MCF 10A (cell line): Measurements from ENCODE around the gene PAK1. TPM values are rescaled to one million over a fixed set of nuclear protein-coding genes. Genes with fewer than 3 reads are reported as not detected.

ENCODE experiments used
- BruUV-seq: library from RNA; stranded (reverse); fragments of 400-500 nt; replicated peaks from 2 replicates; lab custom pipeline; 2021; lab: Mats Ljungman, UMichigan
- CTCF ChIA-PET: fragments of 300-600 bp; sonication (Branson Sonifier 250); formaldehyde crosslinking; extraction: SDS; loops from one replicate; lab custom pipeline; 2021; ENCODE audit warnings: antibody characterized with exemption, inconsistent platforms; lab: Yijun Ruan, JAX
- POLR2A ChIA-PET: fragments of 300-600, 350-650 bp; sonication (Branson Sonifier 250); formaldehyde crosslinking; extraction: SDS; loops from one replicate; lab custom pipeline; 2020; ENCODE audit warnings: antibody characterized with exemption, inconsistent platforms; lab: Yijun Ruan, JAX
- DNase-seq: peaks from one replicate; pipeline ENCODE4 v3.0.0-alpha.2; 2018; ENCODE audit not compliant: unreplicated experiment
- H3K27ac Mint-ChIP-seq: one replicate; pipeline ENCODE4 v1.8.0; 2022; ENCODE audit warnings: mild to moderate bottlenecking, low read depth, mixed read lengths; ENCODE audit not compliant: unreplicated experiment
- H3K27me3 Mint-ChIP-seq: one replicate; pipeline ENCODE4 v1.8.0; 2022; ENCODE audit warnings: mixed read lengths; ENCODE audit not compliant: insufficient read depth, unreplicated experiment
- H3K36me3 Mint-ChIP-seq: one replicate; pipeline ENCODE4 v1.8.0; 2022; ENCODE audit warnings: mild to moderate bottlenecking, moderate library complexity, mixed read lengths; ENCODE audit not compliant: insufficient read depth, unreplicated experiment
- H3K4me1 Mint-ChIP-seq: one replicate; pipeline ENCODE4 v1.8.0; 2022; ENCODE audit warnings: mixed read lengths; ENCODE audit not compliant: insufficient read depth, unreplicated experiment
- H3K4me3 Mint-ChIP-seq: one replicate; pipeline ENCODE4 v1.8.0; 2022; ENCODE audit warnings: mild to moderate bottlenecking, moderate library complexity, mixed read lengths; ENCODE audit not compliant: unreplicated experiment
- H3K9me3 Mint-ChIP-seq: one replicate; pipeline ENCODE4 v1.8.0; 2022; ENCODE audit warnings: mixed read lengths; ENCODE audit not compliant: unreplicated experiment
- intact Hi-C: fragments of 100-400 bp; cut with micrococcal nuclease; formaldehyde crosslinking; loops from 2 replicates; pipeline ENCODE4 v1.14.1; 2022
- total RNA-seq: library from RNA; stranded (reverse); gene quantifications from 2 replicates; pipeline ENCODE4 v1.2.3, GENCODE V29; 2022
- TF ChIP-seq, protein P1 (sequence below): fragments of 200-600 bp; IDR thresholded peaks from one replicate; pipeline ENCODE4 v1.8.0; 2022; ENCODE audit warnings: antibody characterized with exemption, mild to moderate bottlenecking; ENCODE audit not compliant: unreplicated experiment

Gene PAK1
- total RNA-seq, 1 experiment from 2014 or later, result 24.0 TPM

DNA sequence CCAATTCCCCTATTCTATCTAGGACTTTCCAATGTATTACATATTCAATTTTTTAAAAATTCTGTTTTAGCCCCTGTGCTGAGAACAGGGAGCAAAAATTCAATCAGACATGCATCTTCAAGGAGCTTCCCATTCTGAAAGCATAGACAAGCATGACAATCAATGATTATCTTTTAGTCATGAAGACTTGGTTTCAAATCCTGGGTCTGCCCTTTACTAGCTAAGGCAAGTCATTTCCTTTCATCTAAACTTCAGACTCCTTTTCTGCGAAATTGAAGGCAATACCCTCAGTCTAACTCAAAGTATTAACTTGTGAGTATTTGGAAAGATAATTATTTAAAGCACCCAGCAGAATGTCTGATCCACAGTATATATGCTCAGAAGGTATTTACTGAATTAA lies 24.1 kb downstream of the PAK1 start:
- no TSS peak for BruUV-seq
- ChIA-PET CTCF (no interaction called here), POLR2A (no interaction called here)
- intact Hi-C loops, result no loop called here
- TF ChIP-seq, protein P1, sequence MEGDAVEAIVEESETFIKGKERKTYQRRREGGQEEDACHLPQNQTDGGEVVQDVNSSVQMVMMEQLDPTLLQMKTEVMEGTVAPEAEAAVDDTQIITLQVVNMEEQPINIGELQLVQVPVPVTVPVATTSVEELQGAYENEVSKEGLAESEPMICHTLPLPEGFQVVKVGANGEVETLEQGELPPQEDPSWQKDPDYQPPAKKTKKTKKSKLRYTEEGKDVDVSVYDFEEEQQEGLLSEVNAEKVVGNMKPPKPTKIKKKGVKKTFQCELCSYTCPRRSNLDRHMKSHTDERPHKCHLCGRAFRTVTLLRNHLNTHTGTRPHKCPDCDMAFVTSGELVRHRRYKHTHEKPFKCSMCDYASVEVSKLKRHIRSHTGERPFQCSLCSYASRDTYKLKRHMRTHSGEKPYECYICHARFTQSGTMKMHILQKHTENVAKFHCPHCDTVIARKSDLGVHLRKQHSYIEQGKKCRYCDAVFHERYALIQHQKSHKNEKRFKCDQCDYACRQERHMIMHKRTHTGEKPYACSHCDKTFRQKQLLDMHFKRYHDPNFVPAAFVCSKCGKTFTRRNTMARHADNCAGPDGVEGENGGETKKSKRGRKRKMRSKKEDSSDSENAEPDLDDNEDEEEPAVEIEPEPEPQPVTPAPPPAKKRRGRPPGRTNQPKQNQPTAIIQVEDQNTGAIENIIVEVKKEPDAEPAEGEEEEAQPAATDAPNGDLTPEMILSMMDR, result no peak
- no peaks in the 10 kb centered on the region for H3K27me3 Mint-ChIP-seq
- H3K9me3 Mint-ChIP-seq, result no peaks in the 10 kb centered on the region
- no peak overlapping the region for H3K27ac Mint-ChIP-seq
- no peaks in the 10 kb centered on the region for H3K4me1 Mint-ChIP-seq
- no peak for DNase-seq
- no peaks in the 10 kb centered on the region for H3K36me3 Mint-ChIP-seq
- no peak overlapping the region for H3K4me3 Mint-ChIP-seq

DNA sequence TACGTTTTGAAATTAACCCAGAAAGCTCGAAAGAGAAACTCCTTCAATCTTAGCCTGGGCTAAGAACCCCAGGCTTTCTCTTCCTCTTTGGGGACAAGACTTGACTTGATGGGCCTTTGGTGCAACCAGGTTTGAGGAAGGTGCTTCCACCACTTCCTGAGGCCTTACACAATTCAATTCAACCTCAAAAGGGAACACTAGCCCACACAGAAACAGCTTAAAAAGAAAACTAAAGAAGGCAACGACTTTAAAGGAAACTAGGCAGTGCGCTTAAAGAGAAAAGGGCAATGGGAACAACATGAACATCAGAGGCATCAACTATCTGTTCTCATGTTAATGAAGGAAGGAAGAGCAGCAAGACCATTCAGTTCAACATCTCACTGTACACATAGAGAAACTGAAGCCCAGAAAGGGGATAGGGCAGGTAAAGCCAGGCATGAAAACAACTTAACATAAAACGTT lies 24.8 kb downstream of the PAK1 start:
- Mint-ChIP-seq H3K27me3 (no peaks in the 10 kb centered on the region), H3K9me3 (no peaks in the 10 kb centered on the region), H3K27ac (no peak overlapping the region), H3K4me3 (no peak overlapping the region), H3K4me1 (no peaks in the 10 kb centered on the region), H3K36me3 (no peaks in the 10 kb centered on the region)
- intact Hi-C loops, result no loop called here
- DNase-seq, result no peak
- POLR2A ChIA-PET, result interaction anchor here (0.6 kb wide), 1 partner anchor 11 kb away, joined by 3 read pairs; no protein-coding TSS in a partner anchor
- TF ChIP-seq, protein P1, result no peak
- CTCF ChIA-PET, result interaction anchor here (0.6 kb wide), 2 partner anchors 20 to 43 kb away, joined by 3 read pairs; no protein-coding TSS in a partner anchor
- no TSS peak for BruUV-seq

DNA sequence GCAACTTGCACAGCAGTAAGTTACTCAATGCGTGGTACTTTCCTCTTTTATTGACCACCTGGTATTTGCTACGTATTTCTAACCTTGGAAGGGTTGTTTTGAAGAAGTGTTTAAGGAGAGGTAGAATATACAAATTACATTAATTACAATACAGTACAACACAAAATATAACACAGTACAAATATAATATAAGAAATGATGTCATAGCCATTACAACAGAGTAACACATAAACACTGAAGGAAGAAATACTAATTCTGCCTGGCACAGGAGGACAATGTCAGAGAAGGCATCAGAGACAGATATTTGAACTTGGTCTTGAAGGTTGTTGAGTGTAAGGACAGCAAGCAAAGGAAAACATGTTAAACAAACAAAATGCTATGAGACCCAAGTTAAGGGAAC lies 25.6 kb downstream of the PAK1 start:
- no peaks in the 10 kb centered on the region for H3K4me1 Mint-ChIP-seq
- H3K36me3 Mint-ChIP-seq, result no peaks in the 10 kb centered on the region
- CTCF ChIA-PET, result interaction anchor here (0.7 to 1.6 kb wide), 2 partner anchors 100 to 821 kb away, joined by 3 to 10 read pairs; no protein-coding TSS in a partner anchor
- no peak overlapping the region for H3K27ac Mint-ChIP-seq
- DNase-seq, result no peak
- H3K4me3 Mint-ChIP-seq, result no peak overlapping the region
- no peaks in the 10 kb centered on the region for H3K9me3 Mint-ChIP-seq
- BruUV-seq, result no TSS peak
- H3K27me3 Mint-ChIP-seq, result no peaks in the 10 kb centered on the region
- POLR2A ChIA-PET, result no interaction called here
- TF ChIP-seq, protein P1, result no peak
- intact Hi-C loops, result no loop called here

- no peaks in the 10 kb centered on the region for H3K27me3 Mint-ChIP-seq
- DNase-seq, result no peak
- H3K9me3 Mint-ChIP-seq, result no peaks in the 10 kb centered on the region
- TF ChIP-seq, protein P1, result no peak
- ChIA-PET POLR2A (no interaction called here), CTCF (interaction anchor here (0.6 to 1.6 kb wide), 3 partner anchors 11 to 255 kb away, joined by 3 to 10 read pairs (median 3); no protein-coding TSS in a partner anchor)
- intact Hi-C loops, result no loop called here
- H3K27ac Mint-ChIP-seq, result no peak overlapping the region
- BruUV-seq, result no TSS peak
- no peaks in the 10 kb centered on the region for H3K36me3 Mint-ChIP-seq
- no peak overlapping the region for H3K4me3 Mint-ChIP-seq
- no peaks in the 10 kb centered on the region for H3K4me1 Mint-ChIP-seq
These were observed 26.8 kb downstream of the PAK1 start for GRCh38 chr11:77446911-77447629.
